GM20000 (cell line): Measurements from ENCODE around the gene GARS1.

Source experiments
- DNase-seq: peaks from one replicate; pipeline ENCODE4 v3.0.0; 2012; ENCODE audit warnings: low spot score
- CTCF ChIP-seq: IDR thresholded peaks from 2 replicates; pipeline ENCODE4 v1.5.1; 2012; ENCODE audit warnings: mild to moderate bottlenecking, control low read depth; ENCODE audit errors: extremely low read depth, missing control alignments

The GARS1 gene

GRCh38 chr7:30613366-30614325 is 19.0 kb downstream of the GARS1 start:
- TF ChIP-seq CTCF, result no peak
- DNase-seq, result no peak

- DNase-seq, result no peak
- TF ChIP-seq CTCF, result no peak
Observed at GRCh38 chr7:30616318-30616717, 21.6 kb downstream of the GARS1 start.

GRCh38 chr7:30617359-30617758 is 22.7 kb downstream of the GARS1 start:
- no peak for DNase-seq

GRCh38 chr7:30618080-30618676 is 23.5 kb downstream of the GARS1 start:
- DNase-seq, result no peak
- TF ChIP-seq CTCF, result no peak

More at GRCh38 chr7:30617359-30617758, 22.7 kb downstream of the GARS1 start:
- no peak for TF ChIP-seq CTCF

- DNase-seq, result no peak
- no peak for TF ChIP-seq CTCF
Observed at GRCh38 chr7:30618961-30619360, 24.3 kb downstream of the GARS1 start.

- TF ChIP-seq CTCF, result no peak
- no peak for DNase-seq
Observed at GRCh38 chr7:30625283-30625682, 30.6 kb downstream of the GARS1 start.

- no peak for TF ChIP-seq CTCF
- no peak for DNase-seq
Observed at GRCh38 chr7:30627026-30627425, 32.3 kb downstream of the GARS1 start.
